GM23248 (cell line): ENCODE data around the gene KHDC4.

Experiments used
- EZH2 ChIP-seq: fragments of 200-600 bp; sonication (generic); IDR thresholded peaks from 2 replicates; pipeline ENCODE4 v1.6.1; 2018; ENCODE audit warnings: antibody characterized with exemption, mild to moderate bottlenecking; ENCODE audit not compliant: insufficient read depth, poor library complexity, severe bottlenecking
- EZH2phosphoT487 ChIP-seq: fragments of 200-600 bp; sonication (generic); IDR thresholded peaks from 2 replicates; pipeline ENCODE4 v1.6.1; 2018; ENCODE audit warnings: antibody characterized with exemption, moderate library complexity, mild to moderate bottlenecking, low read depth; ENCODE audit not compliant: insufficient read depth

- TF ChIP-seq EZH2 (no peak), EZH2phosphoT487 (no peak)
Measured at GRCh38 chr1:155925506-155925905, 8.7 kb downstream of the KHDC4 start.
